Measurements from ENCODE around the gene HOXD11. TPM values are rescaled to one million over a fixed set of nuclear protein-coding genes. Genes with fewer than 3 reads are reported as not detected.
A peak's percentile ranks its signal among the peaks of the same experiment; 100 is the strongest.

Gene HOXD11
- total RNA-seq, 2 donors from 2014 or later, result not detected

DNA sequence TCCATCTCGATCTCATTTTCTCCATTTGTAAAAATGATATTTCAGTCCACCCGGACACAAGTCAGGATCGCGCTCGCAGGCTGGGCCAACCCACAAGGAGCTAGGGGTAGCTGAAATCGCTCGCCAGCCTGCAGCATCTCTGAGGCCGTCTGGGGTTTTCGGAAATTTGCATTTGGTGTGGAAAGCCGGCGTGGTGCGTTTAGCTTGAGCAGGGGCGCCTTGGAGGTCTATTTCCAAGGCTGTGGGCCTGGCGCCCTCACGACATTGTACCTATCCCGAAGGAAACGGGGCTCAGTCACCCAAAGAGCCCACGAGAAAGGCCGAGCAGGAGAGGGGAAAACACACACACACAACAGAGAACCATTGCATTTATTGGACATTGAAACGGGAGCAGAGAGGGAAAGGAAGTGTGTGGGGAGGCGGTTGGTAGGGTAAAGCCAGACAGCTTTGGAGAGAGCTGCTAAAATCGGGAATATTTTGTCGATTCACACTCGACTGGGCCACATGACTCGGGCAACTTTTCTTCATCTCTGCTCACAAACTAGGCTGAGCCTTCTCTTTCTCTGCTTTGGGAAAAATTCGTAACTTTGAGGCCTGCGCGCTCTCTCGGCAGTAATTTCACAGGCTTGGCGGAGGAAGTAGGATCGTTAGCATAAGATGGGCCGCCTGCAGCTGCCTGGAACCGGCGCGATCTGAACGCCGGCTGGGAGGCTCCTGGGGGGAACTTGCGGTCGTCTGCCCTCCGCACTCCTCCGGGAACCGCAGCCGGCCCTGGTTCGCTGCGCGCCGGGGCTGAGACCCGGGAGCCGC lies 21.3 kb downstream of the HOXD11 start:
- peaks cover 10% of the 10 kb centered on the region for H3K4me1 ChIP-seq

GRCh38 chr2:176128982-176129796 lies 22.1 kb downstream of the HOXD11 start, which contains the start of gene HOXD8:
Gene HOXD8 (plus strand): TSS chr2:176129705. CDS start chr2:176130367, 662 bp downstream.
- WGBS, 2 donors, result 3 to 17% methylated on average over 21 to 62 of the region's 64 CpGs
- no peak for DNase-seq
- intact Hi-C loops (cut with DNase I), result loop anchor here (5.0 to 10.0 kb wide), 2 partner anchors 513 to 686 kb away; no protein-coding TSS in a partner anchor

More for the DNA sequence above, 21.3 kb downstream of the HOXD11 start:
- Histone ChIP-seq H3K36me3 (replicated peaks in 1 of 2; ENCODE audit: insufficient read depth in 1 of 2, low read depth in 2 of 2) (no peaks in the 10 kb centered on the region), H3K9me3 (no peaks in the 10 kb centered on the region), H3K27me3 (peaks cover 0 to 62% of the 10 kb centered on the region in 2 donors), H3K4me3 (no peak overlapping the region), H3K27ac (no peak overlapping the region)
- no peak for DNase-seq
- WGBS, 2 donors, result 8 to 12% methylated on average over 45 to 49 of the region's 49 CpGs
- TF ChIP-seq POLR2A (IDR thresholded peaks at IDR 0.05), result no peak
- intact Hi-C loops (cut with DNase I), result loop anchor here (5.0 to 10.0 kb wide), 2 partner anchors 514 to 686 kb away; no protein-coding TSS in a partner anchor
- no peak for ATAC-seq

DNA sequence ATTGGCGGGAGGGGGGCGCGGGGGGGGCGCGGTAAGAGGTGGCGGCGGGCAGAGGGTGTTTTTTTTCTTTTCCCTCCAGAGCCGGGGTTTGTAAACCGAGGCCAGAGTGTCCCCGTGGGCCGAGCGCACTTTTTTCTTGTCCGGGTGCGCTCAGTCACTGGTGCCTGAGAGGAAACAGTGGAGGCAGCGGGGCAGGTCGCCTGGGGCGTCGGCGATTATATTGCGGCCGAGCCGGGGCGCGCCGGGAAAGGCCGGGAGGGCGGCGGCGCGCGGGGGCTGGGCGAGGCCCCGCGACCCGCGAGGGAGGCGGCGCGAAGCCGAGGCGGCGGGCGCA lies 22.7 kb downstream of the HOXD11 start:
- TF ChIP-seq, protein P1, sequence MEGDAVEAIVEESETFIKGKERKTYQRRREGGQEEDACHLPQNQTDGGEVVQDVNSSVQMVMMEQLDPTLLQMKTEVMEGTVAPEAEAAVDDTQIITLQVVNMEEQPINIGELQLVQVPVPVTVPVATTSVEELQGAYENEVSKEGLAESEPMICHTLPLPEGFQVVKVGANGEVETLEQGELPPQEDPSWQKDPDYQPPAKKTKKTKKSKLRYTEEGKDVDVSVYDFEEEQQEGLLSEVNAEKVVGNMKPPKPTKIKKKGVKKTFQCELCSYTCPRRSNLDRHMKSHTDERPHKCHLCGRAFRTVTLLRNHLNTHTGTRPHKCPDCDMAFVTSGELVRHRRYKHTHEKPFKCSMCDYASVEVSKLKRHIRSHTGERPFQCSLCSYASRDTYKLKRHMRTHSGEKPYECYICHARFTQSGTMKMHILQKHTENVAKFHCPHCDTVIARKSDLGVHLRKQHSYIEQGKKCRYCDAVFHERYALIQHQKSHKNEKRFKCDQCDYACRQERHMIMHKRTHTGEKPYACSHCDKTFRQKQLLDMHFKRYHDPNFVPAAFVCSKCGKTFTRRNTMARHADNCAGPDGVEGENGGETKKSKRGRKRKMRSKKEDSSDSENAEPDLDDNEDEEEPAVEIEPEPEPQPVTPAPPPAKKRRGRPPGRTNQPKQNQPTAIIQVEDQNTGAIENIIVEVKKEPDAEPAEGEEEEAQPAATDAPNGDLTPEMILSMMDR (IDR thresholded peaks at IDR 0.05), result no peak
- TF ChIP-seq POLR2A (IDR thresholded peaks at IDR 0.05), result no peak
- H3K27me3 ChIP-seq, result peaks cover 0 to 73% of the 10 kb centered on the region in 2 donors
- no peaks in the 10 kb centered on the region for H3K9me3 ChIP-seq
- H3K27ac ChIP-seq, result peak overlapping the region in 1 of 4 donors; percentile 55
- intact Hi-C loops (cut with DNase I), result loop anchor here (5.0 to 10.0 kb wide), 2 partner anchors 513 to 685 kb away; no protein-coding TSS in a partner anchor
- 3 to 13% methylated on average over 3 to 39 of the region's 43 CpGs for WGBS, 2 donors
- no peaks in the 10 kb centered on the region for H3K36me3 ChIP-seq (replicated peaks in 1 of 2; ENCODE audit: insufficient read depth in 1 of 2, low read depth in 2 of 2)
- DNase-seq, result no peak
- no peak overlapping the region for H3K4me3 ChIP-seq
- ATAC-seq, result peak; percentile 47
- H3K4me1 ChIP-seq, result peaks cover 10% of the 10 kb centered on the region

More at GRCh38 chr2:176128982-176129796, 22.1 kb downstream of the HOXD11 start, which contains the start of gene HOXD8:
- TF ChIP-seq, protein P1 (IDR thresholded peaks at IDR 0.05), result no peak
- TF ChIP-seq POLR2A (IDR thresholded peaks at IDR 0.05), result no peak
- H3K9me3 ChIP-seq, result no peaks in the 10 kb centered on the region
- peak within 1 kb of the TSS in 1 of 4 donors; percentile 55 for H3K27ac ChIP-seq
- peaks cover 0 to 69% of the 10 kb centered on the region in 2 donors for H3K27me3 ChIP-seq
- H3K36me3 ChIP-seq (replicated peaks in 1 of 2; ENCODE audit: insufficient read depth in 1 of 2, low read depth in 2 of 2), result no peaks in the 10 kb centered on the region
- no peak within 1 kb of the TSS for H3K4me3 ChIP-seq
- peaks cover 10% of the 10 kb centered on the region for H3K4me1 ChIP-seq
- peak; percentile 44 for ATAC-seq

DNA sequence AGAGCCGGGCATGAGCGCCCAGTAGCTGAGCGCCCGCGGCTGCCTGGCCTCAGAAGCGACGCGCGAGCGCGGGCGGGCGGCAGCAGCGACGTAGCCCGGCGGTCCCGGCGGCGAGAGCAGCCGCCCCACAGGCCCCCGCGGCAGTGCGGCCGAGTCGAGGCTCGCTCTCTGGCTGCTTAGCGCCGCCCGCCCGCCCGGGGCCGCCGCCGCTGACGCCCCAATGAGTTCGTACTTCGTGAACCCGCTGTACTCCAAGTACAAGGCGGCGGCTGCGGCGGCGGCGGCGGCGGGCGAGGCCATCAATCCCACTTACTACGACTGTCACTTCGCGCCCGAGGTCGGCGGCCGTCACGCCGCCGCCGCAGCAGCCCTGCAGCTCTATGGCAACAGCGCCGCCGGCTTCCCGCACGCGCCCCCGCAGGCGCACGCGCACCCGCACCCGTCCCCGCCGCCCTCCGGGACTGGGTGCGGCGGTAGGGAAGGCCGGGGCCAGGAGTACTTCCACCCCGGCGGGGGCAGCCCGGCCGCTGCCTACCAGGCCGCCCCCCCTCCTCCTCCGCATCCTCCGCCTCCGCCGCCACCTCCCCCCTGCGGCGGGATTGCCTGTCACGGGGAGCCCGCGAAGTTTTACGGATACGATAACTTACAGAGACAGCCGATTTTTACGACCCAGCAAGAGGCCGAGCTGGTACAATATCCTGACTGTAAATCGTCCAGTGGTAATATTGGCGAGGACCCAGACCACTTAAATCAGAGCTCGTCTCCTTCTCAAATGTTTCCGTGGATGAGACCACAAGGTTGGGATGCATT lies 23.3 kb downstream of the HOXD11 start:
- H3K4me3 ChIP-seq, result no peak overlapping the region
- H3K36me3 ChIP-seq (replicated peaks in 1 of 2; ENCODE audit: insufficient read depth in 1 of 2, low read depth in 2 of 2), result no peaks in the 10 kb centered on the region
- peaks cover 0 to 77% of the 10 kb centered on the region in 2 donors for H3K27me3 ChIP-seq
- peak overlapping the region in 1 of 4 donors; percentile 55 for H3K27ac ChIP-seq
- 3 to 6% methylated on average over 29 to 95 of the region's 100 CpGs for WGBS, 2 donors
- ATAC-seq (peak; percentile 33), DNase-seq (no peak)
- H3K9me3 ChIP-seq, result no peaks in the 10 kb centered on the region
- peaks cover 10% of the 10 kb centered on the region for H3K4me1 ChIP-seq
- intact Hi-C loops (cut with DNase I), result no loop called here
- TF ChIP-seq, protein P1 (IDR thresholded peaks at IDR 0.05), result no peak
- TF ChIP-seq POLR2A (IDR thresholded peaks at IDR 0.05), result no peak

Measured in body of pancreas (tissue), 4 donors.